ENCODE measurements around the gene SKI.

The SKI gene

DNA sequence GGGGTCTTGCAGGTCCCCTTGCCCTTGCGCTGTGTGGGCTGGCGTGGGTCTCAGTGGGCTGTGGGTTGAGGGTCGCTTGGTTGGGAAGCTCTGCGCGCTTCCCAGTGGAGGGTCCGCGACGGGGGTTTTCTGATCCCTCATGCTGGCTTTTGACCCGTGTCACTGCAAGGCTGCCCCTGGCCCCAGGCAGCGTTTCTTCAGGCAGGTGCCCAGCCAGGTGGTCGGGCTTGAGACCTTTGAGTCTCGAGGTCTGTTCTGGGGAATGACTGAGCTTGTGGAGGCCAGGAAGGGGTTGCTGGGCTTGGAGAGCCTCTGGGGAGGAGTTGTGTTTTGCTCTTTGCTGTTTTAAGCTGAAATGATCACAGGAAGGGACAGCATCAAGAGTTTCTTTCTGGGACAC is 5.3 kb downstream of the SKI start:
- Histone ChIP-seq H3K9me3 (no peaks in the 10 kb centered on the region), H3K4me1 (ENCODE audit: control insufficient read depth in 1 of 2, insufficient read depth in 1 of 2, low read depth in 1 of 2, low read length in 1 of 2) (peaks cover 88 to 96% of the 10 kb centered on the region in 2 experiments), H3K36me3 (no peaks in the 10 kb centered on the region), H3K27ac (peak overlapping the region; percentile 96), H3K27me3 (no peaks in the 10 kb centered on the region), H3K4me3 (ENCODE audit: low read depth in 1 of 2, low read length in 1 of 2) (peak overlapping the region; percentile 55 to 85)
- TF ChIP-seq, protein P1, sequence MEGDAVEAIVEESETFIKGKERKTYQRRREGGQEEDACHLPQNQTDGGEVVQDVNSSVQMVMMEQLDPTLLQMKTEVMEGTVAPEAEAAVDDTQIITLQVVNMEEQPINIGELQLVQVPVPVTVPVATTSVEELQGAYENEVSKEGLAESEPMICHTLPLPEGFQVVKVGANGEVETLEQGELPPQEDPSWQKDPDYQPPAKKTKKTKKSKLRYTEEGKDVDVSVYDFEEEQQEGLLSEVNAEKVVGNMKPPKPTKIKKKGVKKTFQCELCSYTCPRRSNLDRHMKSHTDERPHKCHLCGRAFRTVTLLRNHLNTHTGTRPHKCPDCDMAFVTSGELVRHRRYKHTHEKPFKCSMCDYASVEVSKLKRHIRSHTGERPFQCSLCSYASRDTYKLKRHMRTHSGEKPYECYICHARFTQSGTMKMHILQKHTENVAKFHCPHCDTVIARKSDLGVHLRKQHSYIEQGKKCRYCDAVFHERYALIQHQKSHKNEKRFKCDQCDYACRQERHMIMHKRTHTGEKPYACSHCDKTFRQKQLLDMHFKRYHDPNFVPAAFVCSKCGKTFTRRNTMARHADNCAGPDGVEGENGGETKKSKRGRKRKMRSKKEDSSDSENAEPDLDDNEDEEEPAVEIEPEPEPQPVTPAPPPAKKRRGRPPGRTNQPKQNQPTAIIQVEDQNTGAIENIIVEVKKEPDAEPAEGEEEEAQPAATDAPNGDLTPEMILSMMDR (IDR thresholded peaks at IDR 0.05): no peak

DNA sequence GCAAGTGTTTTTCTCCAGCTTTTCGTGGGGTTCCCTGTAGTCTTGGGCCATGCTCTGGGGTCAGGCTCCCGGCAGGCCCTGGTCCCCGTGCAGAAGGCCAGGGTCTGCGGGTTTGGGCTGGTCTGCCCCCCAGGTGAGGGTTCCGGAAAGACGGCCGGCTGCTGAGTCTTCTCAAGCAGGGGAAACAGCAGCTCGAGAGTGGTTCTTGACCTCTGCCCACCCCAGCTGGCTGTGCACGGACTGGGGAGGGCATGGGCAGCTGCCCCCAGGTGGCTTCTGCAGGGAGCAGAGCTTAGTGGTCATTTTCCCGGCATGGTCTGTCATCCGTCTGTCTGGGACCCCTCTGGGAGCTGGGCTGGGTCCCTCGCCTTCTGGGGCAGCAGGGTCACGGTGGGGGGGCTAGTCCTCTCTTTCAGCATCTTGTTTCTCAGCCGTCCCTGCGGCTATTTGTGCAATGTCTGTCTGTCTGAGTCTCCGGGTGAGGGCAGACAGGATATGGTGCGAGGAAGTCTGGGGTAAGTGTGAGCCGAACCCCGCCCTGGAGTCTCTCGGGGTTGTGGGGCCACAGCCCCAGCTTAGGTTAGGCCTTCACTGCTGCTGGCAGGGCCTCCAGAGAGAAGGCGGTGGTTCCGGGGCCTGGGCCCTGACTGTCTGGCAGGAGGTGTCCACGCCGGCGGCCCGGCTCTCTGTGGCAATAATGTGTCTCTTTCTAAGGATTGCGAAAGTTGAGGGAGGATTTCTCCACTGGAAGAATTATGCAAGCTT is 6.1 kb downstream of the SKI start:
- H3K9me3 ChIP-seq: no peaks in the 10 kb centered on the region
- peak overlapping the region; percentile 55 to 85 for H3K4me3 ChIP-seq (ENCODE audit: low read depth in 1 of 2, low read length in 1 of 2)
- H3K4me1 ChIP-seq (ENCODE audit: control insufficient read depth in 1 of 2, insufficient read depth in 1 of 2, low read depth in 1 of 2, low read length in 1 of 2): peaks cover 92 to 99% of the 10 kb centered on the region in 2 experiments
- peak overlapping the region; percentile 96 for H3K27ac ChIP-seq
- no peaks in the 10 kb centered on the region for H3K27me3 ChIP-seq
- H3K36me3 ChIP-seq: no peaks in the 10 kb centered on the region
- TF ChIP-seq, protein P1 (IDR thresholded peaks at IDR 0.05): no peak

DNA sequence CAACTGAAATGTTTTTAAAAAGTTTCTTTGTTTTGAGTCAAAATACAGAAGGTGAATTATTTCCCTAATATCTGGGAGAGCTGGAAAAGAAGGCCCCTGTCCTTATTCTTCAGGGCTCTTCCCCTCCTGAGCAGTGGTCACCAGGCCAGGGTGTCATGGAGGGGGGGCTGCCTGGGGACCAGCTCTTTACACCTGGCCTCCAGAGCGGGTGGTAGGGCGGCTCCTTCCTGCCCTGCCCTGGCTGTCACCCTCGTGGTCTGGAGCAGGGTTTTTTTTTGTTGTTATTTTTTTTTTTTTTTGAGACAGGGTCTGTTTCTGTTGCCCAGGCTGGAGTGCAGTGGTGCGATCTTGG is 6.6 kb downstream of the SKI start:
- Histone ChIP-seq H3K4me1 (ENCODE audit: control insufficient read depth in 1 of 2, insufficient read depth in 1 of 2, low read depth in 1 of 2, low read length in 1 of 2) (peaks cover 90 to 99% of the 10 kb centered on the region in 2 experiments), H3K27me3 (no peaks in the 10 kb centered on the region), H3K36me3 (no peaks in the 10 kb centered on the region), H3K27ac (peak overlapping the region; percentile 96), H3K4me3 (ENCODE audit: low read depth in 1 of 2, low read length in 1 of 2) (peak overlapping the region; percentile 55 to 85), H3K9me3 (no peaks in the 10 kb centered on the region)
- TF ChIP-seq, protein P1 (IDR thresholded peaks at IDR 0.05): no peak

DNA sequence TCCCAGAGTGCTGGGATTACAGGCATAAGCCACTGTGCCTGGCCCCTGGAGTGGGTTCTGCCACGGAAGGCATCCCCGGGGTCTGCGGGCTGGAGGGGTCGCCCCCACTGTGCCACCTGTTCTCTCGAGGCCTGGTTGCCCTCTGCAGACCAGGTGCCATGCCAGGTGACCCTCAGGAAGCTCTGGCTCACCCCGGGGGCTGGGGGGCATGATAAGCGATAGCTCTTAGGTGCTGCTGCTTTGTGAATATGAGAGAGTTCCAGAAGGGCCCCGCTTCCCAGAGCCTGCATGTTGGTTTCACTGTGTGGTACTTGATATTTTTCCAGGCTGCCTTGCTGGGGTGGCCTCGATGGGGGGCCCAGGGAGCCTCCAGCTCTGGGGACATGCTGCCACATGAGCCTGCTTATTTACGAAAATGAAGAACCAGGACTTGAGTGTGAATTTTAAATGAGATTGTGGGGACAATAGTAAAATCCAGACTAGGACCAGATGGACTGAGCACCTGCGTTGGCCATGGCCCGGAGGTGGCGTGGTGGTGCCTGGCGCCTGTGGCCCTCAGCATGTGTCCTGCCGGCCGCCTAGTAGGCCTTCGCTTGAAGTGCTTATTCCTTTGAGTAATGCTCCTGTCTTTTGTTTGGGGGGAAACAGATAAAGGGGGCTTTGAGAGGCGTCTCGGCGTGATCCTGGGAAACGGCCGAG is 7.3 kb downstream of the SKI start:
- no peaks in the 10 kb centered on the region for H3K27me3 ChIP-seq
- TF ChIP-seq, protein P1 (IDR thresholded peaks at IDR 0.05): no peak
- H3K36me3 ChIP-seq: no peaks in the 10 kb centered on the region
- no peaks in the 10 kb centered on the region for H3K9me3 ChIP-seq
- H3K4me3 ChIP-seq (ENCODE audit: low read depth in 1 of 2, low read length in 1 of 2): peak overlapping the region; percentile 55 to 85
- H3K27ac ChIP-seq: peak overlapping the region; percentile 96
- H3K4me1 ChIP-seq (ENCODE audit: control insufficient read depth in 1 of 2, insufficient read depth in 1 of 2, low read depth in 1 of 2, low read length in 1 of 2): peaks cover 90 to 99% of the 10 kb centered on the region in 2 experiments

DNA sequence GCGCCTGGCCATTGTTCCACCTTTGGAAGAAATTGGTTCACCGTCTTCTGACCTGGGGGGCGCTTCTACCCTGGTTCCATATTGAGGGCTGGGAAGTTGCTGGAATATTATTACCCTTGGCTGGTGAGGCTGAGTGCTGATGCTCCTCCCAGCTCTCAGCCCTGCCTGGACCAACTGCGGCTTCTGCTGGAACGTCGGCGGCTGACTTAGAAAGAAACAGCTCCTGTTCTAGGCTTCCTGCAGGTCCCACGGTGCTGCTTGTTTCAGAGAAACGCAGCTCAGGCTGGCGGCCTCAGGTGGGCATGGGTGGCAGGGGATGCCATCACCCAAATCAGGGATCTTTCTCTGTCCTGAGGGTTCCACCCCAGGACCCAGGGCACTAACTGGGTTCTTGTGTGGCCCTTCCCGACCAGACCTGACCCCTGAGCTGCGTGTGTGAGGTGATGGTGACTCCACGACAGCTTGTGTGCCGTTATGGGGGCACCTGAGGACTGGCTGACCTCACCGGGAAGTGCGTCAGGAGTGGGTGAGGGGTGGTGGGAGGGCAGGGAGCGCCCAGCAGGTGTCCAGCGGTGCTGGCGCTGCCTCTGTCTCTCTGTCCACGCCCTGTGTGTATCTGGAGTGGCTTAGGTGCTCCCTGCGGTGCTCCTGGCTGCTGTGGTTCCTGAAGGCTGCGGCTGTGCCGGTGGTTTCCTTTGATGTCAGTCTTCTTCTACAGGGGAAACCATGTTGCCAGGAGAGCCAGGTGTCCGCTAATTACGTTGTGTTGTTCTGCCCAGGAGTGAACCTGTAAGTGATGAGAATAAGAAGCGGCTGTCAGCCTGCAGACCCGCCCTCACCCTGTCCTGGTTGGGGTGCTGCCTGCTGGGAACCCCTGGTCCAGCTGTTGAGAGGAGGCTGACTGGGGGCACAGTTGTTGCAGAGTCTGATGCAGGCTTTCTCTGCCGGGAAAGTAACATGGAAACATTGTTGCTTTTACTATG is 8.9 kb downstream of the SKI start:
- no peaks in the 10 kb centered on the region for H3K9me3 ChIP-seq
- TF ChIP-seq, protein P1 (IDR thresholded peaks at IDR 0.05): no peak
- no peaks in the 10 kb centered on the region for H3K36me3 ChIP-seq
- no peaks in the 10 kb centered on the region for H3K27me3 ChIP-seq
- no peak overlapping the region for H3K4me3 ChIP-seq (ENCODE audit: low read depth in 1 of 2, low read length in 1 of 2)
- peak overlapping the region; percentile 96 for H3K27ac ChIP-seq
- peaks cover 86 to 97% of the 10 kb centered on the region in 2 experiments for H3K4me1 ChIP-seq (ENCODE audit: control insufficient read depth in 1 of 2, insufficient read depth in 1 of 2, low read depth in 1 of 2, low read length in 1 of 2)

Measured in neutrophil (primary cell).